ENCODE results near the gene NXPH3. TPM values are rescaled to one million over a fixed set of nuclear protein-coding genes. Genes with fewer than 3 reads are reported as not detected.

Gene NXPH3
- total RNA-seq, 1 donor, result 3.3 TPM

- Histone ChIP-seq H3K27ac (ENCODE audit: low read depth, low read length) (peak overlapping the region; percentile 42), H3K36me3 (ENCODE audit: insufficient read depth, low read length) (peaks cover 3% of the 10 kb centered on the region), H3K9me3 (ENCODE audit: low read depth, low read length) (no peaks in the 10 kb centered on the region), H3K4me1 (ENCODE audit: insufficient read depth, low read length) (peaks cover 21% of the 10 kb centered on the region), H3K27me3 (ENCODE audit: insufficient read depth, low read length) (no peaks in the 10 kb centered on the region), H3K4me2 (ENCODE audit: insufficient read depth, low read length) (peak overlapping the region; percentile 37), H3K4me3 (ENCODE audit: insufficient read depth, low read length) (no peak overlapping the region), H4K20me1 (ENCODE audit: insufficient read depth, low read length) (no peaks in the 10 kb centered on the region), H3K79me2 (ENCODE audit: insufficient read depth, low read length) (no peaks in the 10 kb centered on the region), H2AFZ (ENCODE audit: low read length) (no peak overlapping the region)
- peak; percentile 81 for DNase-seq (ENCODE audit: insufficient read length, low spot score, missing footprints)
- TF ChIP-seq CTCF (IDR thresholded peaks at IDR 0.05; ENCODE audit: extremely low read depth, low read depth, low read length), result no peak
Measured at GRCh38 chr17:49588312-49588711, 12.6 kb downstream of the NXPH3 start.

GRCh38 chr17:49588726-49589576 lies 13.3 kb downstream of the NXPH3 start:
- Histone ChIP-seq H2AFZ (ENCODE audit: low read length) (no peak overlapping the region), H3K27ac (ENCODE audit: low read depth, low read length) (peak overlapping the region; percentile 42), H3K4me3 (ENCODE audit: insufficient read depth, low read length) (no peak overlapping the region), H3K27me3 (ENCODE audit: insufficient read depth, low read length) (no peaks in the 10 kb centered on the region), H4K20me1 (ENCODE audit: insufficient read depth, low read length) (no peaks in the 10 kb centered on the region), H3K4me2 (ENCODE audit: insufficient read depth, low read length) (peak overlapping the region; percentile 37), H3K79me2 (ENCODE audit: insufficient read depth, low read length) (no peaks in the 10 kb centered on the region), H3K9me3 (ENCODE audit: low read depth, low read length) (no peaks in the 10 kb centered on the region), H3K36me3 (ENCODE audit: insufficient read depth, low read length) (peaks cover 3% of the 10 kb centered on the region), H3K4me1 (ENCODE audit: insufficient read depth, low read length) (peaks cover 20% of the 10 kb centered on the region)
- no peak for TF ChIP-seq CTCF (IDR thresholded peaks at IDR 0.05; ENCODE audit: extremely low read depth, low read depth, low read length)
- DNase-seq (ENCODE audit: insufficient read length, low spot score, missing footprints), result peak; percentile 92

GRCh38 chr17:49589577-49589927 lies 13.9 kb downstream of the NXPH3 start:
- TF ChIP-seq CTCF (IDR thresholded peaks at IDR 0.05; ENCODE audit: extremely low read depth, low read depth, low read length), result no peak
- Histone ChIP-seq H3K4me3 (ENCODE audit: insufficient read depth, low read length) (no peak overlapping the region), H3K4me2 (ENCODE audit: insufficient read depth, low read length) (no peak overlapping the region), H3K4me1 (ENCODE audit: insufficient read depth, low read length) (peaks cover 19% of the 10 kb centered on the region), H3K9me3 (ENCODE audit: low read depth, low read length) (no peaks in the 10 kb centered on the region), H3K79me2 (ENCODE audit: insufficient read depth, low read length) (no peaks in the 10 kb centered on the region), H3K36me3 (ENCODE audit: insufficient read depth, low read length) (peaks cover 8% of the 10 kb centered on the region), H3K27me3 (ENCODE audit: insufficient read depth, low read length) (no peaks in the 10 kb centered on the region), H3K27ac (ENCODE audit: low read depth, low read length) (peak overlapping the region; percentile 42), H4K20me1 (ENCODE audit: insufficient read depth, low read length) (no peaks in the 10 kb centered on the region), H2AFZ (ENCODE audit: low read length) (no peak overlapping the region)
- DNase-seq (ENCODE audit: insufficient read length, low spot score, missing footprints), result no peak

GRCh38 chr17:49590874-49591273 lies 15.2 kb downstream of the NXPH3 start:
- H2AFZ ChIP-seq (ENCODE audit: low read length), result no peak overlapping the region
- DNase-seq (ENCODE audit: insufficient read length, low spot score, missing footprints), result no peak
- no peaks in the 10 kb centered on the region for H3K79me2 ChIP-seq (ENCODE audit: insufficient read depth, low read length)
- H4K20me1 ChIP-seq (ENCODE audit: insufficient read depth, low read length), result no peaks in the 10 kb centered on the region
- H3K27ac ChIP-seq (ENCODE audit: low read depth, low read length), result no peak overlapping the region
- peaks cover 19% of the 10 kb centered on the region for H3K4me1 ChIP-seq (ENCODE audit: insufficient read depth, low read length)
- no peak overlapping the region for H3K4me2 ChIP-seq (ENCODE audit: insufficient read depth, low read length)
- H3K27me3 ChIP-seq (ENCODE audit: insufficient read depth, low read length), result no peaks in the 10 kb centered on the region
- no peaks in the 10 kb centered on the region for H3K9me3 ChIP-seq (ENCODE audit: low read depth, low read length)
- H3K4me3 ChIP-seq (ENCODE audit: insufficient read depth, low read length), result no peak overlapping the region
- H3K36me3 ChIP-seq (ENCODE audit: insufficient read depth, low read length), result peaks cover 8% of the 10 kb centered on the region
- no peak for TF ChIP-seq CTCF (IDR thresholded peaks at IDR 0.05; ENCODE audit: extremely low read depth, low read depth, low read length)

Data from osteoblast (primary cell).